Stimulated activated naive CD4-positive, alpha-beta T cell (primary cell): ENCODE results near the gene CDC20B.
A peak's percentile ranks its signal among the peaks of the same experiment; 100 is the strongest.
"Not testable (repeated sequence)": the region's sequence is repeated elsewhere in the genome, so short reads cannot be mapped to it uniquely, and the experiment has no call there.

Source experiments
- DNase-seq, 6 experiments: peaks; one replicate each; lab custom pipeline; 2025; lab: John Stamatoyannopoulos, UW

The CDC20B gene

GRCh38 chr5:55160493-55161209 lies 12.3 kb downstream of the CDC20B start:
- DNase-seq: no peak

- peak in 3 of 6 experiments; percentile 37 to 62 (median 58) for DNase-seq
Observed at GRCh38 chr5:55159763-55160492, 13.0 kb downstream of the CDC20B start, which contains the start of gene GPX8. GPX8 (plus strand) TSS chr5:55160171; CDS start chr5:55160193, 22 bp downstream.

- DNase-seq: no peak
Observed at GRCh38 chr5:55154873-55155272, 18.1 kb downstream of the CDC20B start.

- no peak for DNase-seq
Observed at GRCh38 chr5:55151923-55152842, 20.8 kb downstream of the CDC20B start.

- no peak for DNase-seq
Observed at GRCh38 chr5:55149308-55149795, 23.6 kb downstream of the CDC20B start.

DNA sequence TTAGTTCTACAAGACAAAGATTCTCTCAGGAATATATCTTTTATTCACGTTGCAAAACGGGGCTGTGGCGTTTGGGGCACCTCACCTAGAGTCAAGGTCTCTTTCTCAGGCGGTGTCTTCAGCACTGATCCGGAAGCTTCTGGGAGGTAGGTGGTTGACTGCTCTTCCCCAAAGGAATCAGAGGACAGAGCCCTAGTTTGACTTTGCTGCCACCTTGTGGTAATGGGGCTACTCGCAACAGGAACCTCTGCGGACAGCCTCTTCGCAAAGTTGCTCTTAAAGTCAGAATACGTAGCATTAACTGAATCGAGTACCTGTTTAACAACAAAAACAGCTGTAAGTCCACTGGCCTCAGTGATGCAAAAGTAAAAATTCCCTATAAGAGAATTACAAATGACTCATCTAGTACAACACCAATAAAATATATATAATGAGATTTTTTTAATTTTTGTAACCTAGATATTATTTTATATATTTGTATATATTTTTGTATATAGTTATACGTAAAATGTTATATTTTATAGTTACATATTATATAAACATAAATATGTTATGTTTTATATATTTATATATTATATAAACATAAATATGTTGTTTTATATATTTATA lies 26.3 kb downstream of the CDC20B start:
- DNase-seq: peak; percentile 53 to 81 (median 70)

- DNase-seq: no peak
Observed at GRCh38 chr5:55146080-55146479, 26.9 kb downstream of the CDC20B start.

- no peak for DNase-seq
Observed at GRCh38 chr5:55143624-55144023, 29.4 kb downstream of the CDC20B start.

- DNase-seq: no peak
Observed at GRCh38 chr5:55141945-55142690, 30.9 kb downstream of the CDC20B start.

- no peak for DNase-seq
Observed at GRCh38 chr5:55140908-55141665, 31.9 kb downstream of the CDC20B start.

- DNase-seq: no peak
Observed at GRCh38 chr5:55136521-55136920, 36.5 kb downstream of the CDC20B start.

GRCh38 chr5:55134053-55134722 lies 38.8 kb downstream of the CDC20B start:
- no peak for DNase-seq

GRCh38 chr5:55123365-55123764 lies 49.6 kb downstream of the CDC20B start:
- no peak for DNase-seq

DNA sequence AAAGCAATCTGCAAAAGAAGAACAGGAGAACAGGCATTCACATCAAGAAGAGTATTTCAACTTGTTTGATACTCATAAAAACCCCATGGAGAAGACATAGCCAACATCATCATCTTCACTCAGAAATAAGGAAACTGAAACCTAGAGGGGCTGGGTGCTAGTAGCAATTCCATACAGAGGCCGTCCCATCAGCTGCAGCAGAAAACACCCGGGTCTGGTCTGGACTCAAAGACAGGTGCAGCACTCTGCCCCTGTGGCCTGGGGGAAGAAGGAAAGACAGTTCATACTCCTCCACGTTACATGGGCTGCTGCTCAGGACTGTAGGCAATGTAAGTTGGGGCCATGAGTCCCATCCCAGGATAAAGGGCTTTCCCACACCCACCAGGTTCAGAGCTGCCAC lies 58.9 kb downstream of the CDC20B start:
- DNase-seq: no peak

GRCh38 chr5:55113327-55113726 lies 59.6 kb downstream of the CDC20B start:
- DNase-seq: peak in 1 of 6 experiments; percentile 17

DNA sequence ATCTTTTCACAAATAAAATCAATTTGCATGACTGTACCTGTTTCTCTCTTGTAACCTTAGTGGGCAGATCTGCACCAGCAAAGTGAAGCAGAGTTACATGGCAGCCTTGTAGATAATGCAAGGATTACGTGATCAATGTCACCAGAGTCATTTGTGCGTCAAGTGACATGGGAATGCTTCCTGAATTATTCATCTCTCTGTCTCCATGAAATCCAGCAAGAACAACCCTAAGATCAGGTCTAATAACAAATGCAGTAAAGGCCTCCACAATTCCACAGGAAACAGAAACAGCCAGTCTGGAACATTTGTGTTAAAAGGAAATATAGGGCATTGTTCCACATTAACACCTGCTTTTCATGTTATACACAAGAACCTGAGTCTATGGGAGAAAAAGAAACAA lies 62.8 kb downstream of the CDC20B start:
- DNase-seq: no peak

DNA sequence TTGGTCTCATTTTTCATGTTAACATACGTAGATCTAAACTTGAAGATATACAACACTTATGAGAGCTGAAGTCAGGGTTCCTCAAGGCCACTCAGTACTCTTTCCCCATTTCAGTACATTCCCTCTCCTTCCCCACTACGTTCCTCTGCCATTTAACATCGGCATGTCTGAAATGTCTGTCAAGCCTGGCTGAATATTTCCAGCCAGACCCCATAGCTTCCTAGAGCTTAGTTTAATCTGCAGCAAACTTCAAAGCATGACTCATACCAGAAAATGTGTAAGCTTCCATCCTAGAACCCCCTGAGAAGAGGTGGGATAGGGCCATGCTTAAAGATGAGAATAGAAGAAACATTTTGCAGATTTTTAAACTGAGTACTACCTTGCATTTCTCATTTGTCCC lies 64.3 kb downstream of the CDC20B start:
- DNase-seq: no peak

GRCh38 chr5:55105976-55106375 lies 67.0 kb downstream of the CDC20B start:
- not testable (repeated sequence) for DNase-seq

GRCh38 chr5:55104946-55105701 lies 67.9 kb downstream of the CDC20B start:
- DNase-seq: no peak
